Endothelial cell of coronary artery (primary cell): ENCODE data around the gene P2RY13. TPM values are rescaled to one million over a fixed set of nuclear protein-coding genes. Genes with fewer than 3 reads are reported as not detected.

Source experiments
- total RNA-seq: library from RNA; depleted of rRNA; stranded (reverse); fragments of >200 nt; gene quantifications from 2 replicates; pipeline ENCODE4 v1.2.3, GENCODE V29; 2014

P2RY13 gene
- not detected in 2 replicates for total RNA-seq

GRCh38 chr3:151329363-151329762 is at the start of gene P2RY13:
Gene P2RY13 (minus strand): TSS chr3:151329549. CDS start chr3:151329528, 21 bp downstream.

GRCh38 chr3:151316267-151316991 is 12.9 kb downstream of the P2RY13 start, which contains the start of gene GPR87:
Gene GPR87 (minus strand): TSS chr3:151316820. CDS start chr3:151300100, 16,720 bp downstream.

DNA sequence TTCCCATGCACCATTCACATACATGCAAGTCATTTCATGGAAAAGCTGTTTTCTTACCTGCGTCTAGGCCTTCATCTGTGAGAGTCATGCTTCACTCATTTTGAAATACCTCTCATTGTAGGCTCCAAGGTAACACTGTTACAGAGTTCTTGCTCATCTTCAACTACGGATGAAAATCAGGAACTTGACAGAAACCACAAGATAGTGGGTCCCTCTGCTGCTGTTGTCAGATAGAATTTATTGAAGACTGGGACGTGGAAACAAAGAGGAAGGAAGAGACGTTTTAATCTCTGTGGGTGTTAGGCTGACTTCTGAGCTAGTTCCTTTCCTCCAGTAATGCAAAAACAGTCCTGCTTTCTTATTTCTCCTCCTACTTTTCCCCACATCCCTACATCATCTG is 51.1 kb downstream of the P2RY13 start, which contains the start of gene P2RY14:
TSS of gene P2RY14 (minus strand) at position 313 of the 400 bp plus-strand sequence. CDS start 64,226 bp downstream, outside the sequence.

Other genes with a start within 250 kb of the P2RY13 start
- 0.18 and 0.19 TPM in 2 replicates for gene MED12L, start 243.9 kb downstream of the P2RY13 start, total RNA-seq
- gene GPR171, start 126.3 kb downstream of the P2RY13 start, total RNA-seq = not detected in 2 replicates
- gene P2RY14, start 51.0 kb downstream of the P2RY13 start, total RNA-seq = not detected in 2 replicates
- gene GPR87, start 12.7 kb downstream of the P2RY13 start, total RNA-seq = 0.09 TPM in 2 replicates
- gene P2RY12, start 55.2 kb upstream of the P2RY13 start, total RNA-seq = not detected in 2 replicates
- gene IGSF10, start 131.5 kb upstream of the P2RY13 start, total RNA-seq = 0.19 TPM in 1 of 2 replicates, not detected in the other